NCI-H1436 (cell line): Measurements from ENCODE around the gene THSD4.

Experiments
- DNase-seq: peaks from one replicate; lab custom pipeline; 2025; lab: John Stamatoyannopoulos, UW

Gene THSD4

DNA sequence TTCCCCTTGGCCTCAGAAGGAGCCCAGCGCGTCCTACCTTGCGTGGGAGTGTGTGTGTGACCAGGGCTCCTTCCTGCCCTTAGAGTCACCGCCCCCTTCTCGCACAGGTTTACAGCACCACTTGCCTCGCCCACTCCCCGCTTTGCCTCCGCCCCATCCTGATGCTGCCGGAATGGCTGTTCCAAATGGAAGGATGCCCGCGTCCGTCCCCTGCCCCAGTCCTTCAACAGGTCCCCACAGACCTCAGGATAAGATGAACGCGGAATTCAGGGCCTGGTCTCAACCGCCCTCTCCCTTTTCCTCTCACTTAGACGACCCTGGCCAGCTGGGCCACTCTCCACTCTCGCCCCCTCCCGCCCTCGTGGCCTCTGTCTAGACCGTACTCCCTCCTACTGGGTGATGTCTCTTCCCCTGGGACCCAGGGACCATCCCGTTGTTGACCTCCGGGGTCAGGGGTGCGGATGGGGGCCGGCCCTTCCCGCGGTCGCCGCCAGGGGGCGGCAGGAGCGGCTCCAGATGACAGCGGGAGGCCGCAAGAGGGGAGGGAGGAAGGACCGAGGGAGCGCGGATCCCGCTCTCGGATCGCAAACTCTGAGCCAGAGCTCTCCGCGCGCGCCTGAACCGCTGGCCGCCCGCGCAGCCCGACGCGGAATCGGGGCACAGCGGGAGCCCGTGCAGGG, at the start of gene THSD4:
Gene THSD4, plus strand, starts transcription at position 585 of the 680 bp plus-strand sequence.
- peak; percentile 72 for DNase-seq

DNA sequence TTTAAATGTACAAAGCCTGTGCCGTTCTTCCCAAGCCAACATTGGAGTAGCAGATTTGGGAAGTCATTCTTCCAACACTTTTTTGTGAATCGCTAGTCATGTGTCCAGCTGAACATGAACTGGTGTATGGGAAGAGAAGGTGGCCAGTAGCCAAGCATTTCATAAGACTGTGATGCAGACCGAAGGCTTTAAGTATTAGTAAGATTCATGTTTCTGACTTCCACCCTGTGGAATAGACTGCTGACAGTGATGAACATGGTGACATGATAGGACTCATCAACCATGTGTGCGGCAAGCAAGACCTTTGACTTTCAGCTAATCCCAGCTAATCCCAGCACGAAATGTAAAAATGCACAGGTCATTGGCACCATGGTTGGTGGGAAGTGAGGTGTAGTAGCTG, 48.3 kb upstream of the THSD4 start:
- no peak for DNase-seq

DNA sequence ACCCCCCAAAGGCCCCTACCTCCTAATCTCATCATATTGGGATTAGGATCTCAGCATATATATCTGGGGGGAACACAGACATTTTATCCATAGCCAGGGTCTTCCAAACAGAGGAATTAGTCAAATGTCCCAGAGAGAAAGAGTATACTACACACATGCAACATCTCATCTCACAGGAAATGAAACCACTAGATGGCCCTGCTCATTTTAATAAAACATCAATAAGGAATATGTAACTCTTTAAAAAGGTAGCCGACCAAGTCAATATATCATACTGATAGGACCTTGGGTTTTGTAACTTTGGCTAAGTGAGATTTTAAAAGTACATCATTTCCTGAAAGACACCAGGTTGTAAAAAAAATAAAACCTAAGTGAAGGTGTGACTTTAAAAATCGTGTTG, 45.6 kb upstream of the THSD4 start:
- no peak for DNase-seq

DNA sequence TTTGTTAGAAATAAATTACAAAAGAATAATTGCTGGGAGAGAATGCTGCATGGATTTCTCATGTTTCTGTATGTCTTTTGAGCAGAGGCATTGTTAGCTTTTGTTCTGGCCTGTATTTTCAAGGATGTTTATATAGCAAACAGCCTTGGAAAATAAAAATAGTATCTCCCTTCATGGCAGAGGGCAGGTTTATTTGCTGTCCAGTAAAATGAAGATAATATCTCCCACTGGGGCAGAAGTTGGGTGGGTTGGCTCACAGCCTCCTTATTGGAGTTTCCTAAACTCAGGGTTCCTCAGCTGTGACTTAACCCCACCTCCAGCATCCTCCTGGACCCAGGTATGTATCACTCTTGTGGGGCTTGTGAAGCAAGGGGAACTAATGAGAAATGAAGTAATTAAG, 43.7 kb upstream of the THSD4 start:
- DNase-seq = no peak

DNA sequence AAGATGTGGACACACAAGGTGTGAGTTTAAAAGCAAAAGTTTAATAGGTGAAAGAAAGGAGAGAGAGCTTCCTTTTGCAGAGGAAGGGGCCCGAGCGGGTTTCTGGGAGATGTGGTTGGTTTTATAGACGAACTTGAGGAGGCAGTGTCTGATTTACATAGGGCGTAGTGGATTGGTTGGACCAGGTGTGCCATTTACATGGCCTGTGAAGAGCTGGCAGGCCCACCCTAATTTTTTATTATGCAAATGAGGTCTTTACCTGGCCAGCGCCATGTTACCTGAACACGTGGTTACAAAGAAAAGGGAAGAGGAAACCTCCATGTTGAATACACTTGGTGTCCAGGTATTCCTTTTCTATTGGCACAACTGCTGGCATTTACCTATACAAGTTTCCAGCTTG, 42.8 kb upstream of the THSD4 start:
- no peak for DNase-seq

DNA sequence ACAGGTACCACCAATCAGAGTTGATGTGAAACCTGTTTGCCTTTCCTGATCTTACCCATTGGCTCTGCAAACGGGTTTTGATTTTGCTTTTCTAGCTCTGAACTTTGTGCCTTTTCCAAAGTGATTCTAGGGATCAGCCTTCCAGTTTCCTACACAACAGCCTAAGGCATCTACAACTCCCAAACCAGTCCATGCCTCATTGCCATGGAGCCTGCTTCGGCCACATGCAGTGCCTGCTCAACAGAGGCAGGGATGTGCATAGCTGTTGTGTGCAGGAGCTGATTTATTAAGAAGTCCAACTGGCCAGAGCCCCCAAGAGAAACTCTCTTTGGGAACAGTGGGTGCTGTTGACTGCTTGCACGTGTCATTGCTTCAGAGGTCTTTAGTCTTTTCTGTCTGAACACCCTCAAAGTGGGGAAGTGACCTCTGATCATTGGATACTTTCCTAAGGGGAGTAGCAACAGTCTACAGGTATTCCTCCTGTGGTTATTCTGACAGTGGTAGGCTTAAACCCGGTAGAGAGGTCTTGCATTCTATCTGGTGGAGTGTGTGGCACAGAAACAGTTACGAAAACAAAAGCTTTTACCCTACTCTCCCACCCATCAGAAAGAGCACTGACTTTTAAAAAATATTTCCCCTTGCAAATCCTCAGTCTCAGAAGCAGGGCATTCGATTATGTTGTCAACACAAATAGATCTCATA, 36.6 kb upstream of the THSD4 start:
- DNase-seq = no peak

DNA sequence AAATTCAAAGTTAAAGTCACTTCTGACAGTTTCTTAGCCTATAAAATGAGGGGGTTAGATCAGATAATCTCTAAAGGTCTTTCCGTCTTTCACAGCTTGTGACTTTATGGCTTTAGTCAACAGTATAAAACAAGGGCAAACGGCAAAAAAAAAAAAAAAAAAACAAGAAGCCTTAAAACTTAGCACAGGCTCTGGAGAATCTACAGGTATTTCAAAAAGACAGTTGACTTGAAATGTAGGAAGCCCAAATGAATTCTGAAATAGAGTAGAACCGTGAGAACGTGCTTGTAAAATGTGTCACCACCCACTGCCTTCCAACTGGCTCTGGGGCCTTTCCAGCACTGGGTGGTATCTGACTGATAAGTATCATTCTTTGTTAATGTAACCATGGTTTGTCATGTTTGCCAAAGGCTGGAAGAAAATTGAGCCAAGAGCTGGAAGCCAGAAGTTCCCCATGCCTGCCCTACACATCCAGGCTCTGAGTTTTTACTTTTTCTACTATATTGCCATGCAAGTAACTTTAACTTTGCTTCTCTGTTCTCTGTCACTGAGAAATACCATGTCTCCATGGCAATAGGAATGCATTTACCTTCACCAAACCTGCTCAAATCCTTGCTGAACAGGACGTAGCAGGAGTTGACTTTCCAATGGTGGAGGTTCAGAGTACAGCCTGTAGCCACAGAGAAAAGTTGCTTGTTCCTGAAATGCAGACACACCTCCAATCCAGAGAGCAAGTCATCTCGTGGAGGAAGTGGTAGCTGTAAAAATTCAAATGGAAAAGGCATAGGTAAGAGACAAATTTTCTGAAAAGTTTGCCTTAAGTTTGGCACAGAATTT, 35.8 kb upstream of the THSD4 start:
- no peak for DNase-seq

DNA sequence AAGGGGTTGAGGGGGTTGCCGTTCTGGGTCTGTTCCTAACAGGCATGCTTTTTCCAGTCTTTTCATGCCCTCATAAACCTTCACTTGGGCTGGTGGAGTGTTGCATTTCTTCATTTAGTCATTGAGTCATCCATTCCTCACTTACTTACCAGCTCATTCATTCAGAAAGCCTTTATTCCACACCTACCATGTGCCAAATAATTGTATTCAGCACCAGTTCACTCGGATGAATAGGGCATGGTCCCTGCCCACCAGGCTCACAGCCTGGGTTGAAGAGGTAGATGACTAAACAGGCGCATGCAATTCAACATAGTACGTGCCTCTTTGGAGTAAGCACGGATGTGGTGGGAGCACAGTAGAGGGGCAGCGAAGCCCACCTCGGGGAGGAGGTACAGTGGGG, 35.1 kb upstream of the THSD4 start:
- DNase-seq = no peak

DNA sequence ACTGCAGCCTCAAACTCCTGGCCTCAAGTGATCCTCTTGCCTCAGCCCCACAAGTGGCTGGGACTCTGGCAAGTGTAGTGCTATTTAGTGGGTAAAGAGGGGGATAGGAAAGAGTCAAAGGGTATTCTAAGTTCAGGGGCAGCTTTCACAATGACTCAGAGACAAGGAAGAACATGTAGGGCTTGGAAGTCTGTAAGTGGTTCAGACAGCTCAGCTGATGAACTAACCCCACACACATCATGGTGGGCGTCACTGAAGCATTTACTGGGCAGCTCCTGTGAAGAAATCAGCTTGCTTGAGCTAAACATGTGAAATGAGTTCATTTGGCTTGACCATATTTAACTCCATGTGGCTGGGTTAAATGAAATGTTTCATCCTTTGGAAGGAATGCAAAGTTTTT, 34.6 kb upstream of the THSD4 start:
- DNase-seq = no peak

DNA sequence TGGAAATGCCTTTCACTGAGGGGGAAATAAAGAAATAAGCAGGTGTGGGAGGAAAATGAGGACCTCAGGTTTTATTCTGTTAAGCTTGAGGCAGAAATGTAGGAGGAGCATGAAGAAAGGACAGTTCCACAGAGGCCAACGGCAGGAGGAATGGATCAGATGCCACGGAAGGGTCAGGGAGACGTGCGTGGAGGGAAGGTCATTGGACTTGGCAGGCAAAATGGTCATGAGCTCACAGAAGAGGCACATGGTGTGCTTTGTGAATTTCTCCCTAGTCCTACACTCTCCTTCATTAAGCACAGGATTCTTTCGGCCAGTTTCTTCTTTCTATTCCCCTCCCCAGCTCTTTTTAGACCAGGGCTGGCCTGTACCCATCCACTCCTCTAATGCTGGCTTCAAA, 32.5 kb upstream of the THSD4 start:
- no peak for DNase-seq

DNA sequence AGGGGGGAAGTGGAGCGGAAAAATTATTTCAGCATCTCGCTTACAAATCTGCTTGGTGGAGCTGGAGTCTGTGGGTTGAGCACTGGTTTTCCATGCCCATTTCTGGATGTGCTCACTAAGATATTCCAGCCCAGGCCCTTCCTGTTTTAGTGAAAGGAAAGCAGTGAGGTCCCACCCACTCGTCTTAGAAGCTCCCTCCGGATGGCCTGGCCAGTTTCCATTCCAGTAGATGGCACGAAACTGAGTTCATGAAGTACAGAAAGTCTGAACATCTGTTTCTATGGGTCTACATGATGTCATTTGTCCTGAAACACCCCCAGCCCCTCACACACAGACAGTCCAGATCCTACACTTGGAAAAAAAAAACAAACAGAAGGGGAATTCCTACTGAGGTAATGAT, 31.9 kb upstream of the THSD4 start:
- no peak for DNase-seq

DNA sequence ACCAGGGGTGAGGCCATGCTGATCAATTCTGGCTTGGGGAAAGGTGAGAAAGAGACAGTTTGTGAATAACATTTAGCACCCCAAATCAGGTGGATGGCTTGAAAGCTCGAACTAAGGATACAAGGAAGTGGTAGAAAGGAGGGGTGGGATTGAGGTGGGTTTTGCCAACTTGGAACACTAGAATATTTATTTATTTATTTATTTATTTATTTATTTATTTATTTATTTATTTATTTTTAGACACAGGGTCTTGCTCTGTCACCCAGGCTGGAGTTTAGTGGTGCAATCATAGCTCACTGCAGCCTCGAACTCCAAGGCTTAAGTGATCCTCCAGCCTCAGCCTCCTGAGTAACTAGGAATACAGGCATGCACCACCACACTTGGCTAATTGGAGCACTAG, 31.0 kb upstream of the THSD4 start:
- no peak for DNase-seq

DNA sequence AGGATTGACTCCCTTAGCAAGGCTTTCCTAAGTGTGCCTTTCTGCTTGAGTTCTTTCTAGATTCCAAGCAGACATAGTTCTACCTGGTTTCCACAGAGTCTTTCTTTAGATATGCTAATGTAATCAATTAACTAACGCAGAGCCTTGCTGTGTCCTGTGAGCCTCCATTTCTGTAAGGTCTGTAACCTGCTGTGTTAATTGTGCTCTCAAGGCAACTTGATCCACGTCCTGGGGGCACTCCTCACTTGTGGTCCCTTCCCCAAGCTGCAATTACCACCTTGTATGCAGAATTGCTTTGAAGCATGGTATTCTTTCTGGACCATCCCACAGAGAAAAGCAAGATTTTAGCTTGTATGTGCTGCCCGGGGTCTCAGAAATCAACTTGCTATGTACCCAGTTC, 29.5 kb upstream of the THSD4 start:
- DNase-seq = no peak

DNA sequence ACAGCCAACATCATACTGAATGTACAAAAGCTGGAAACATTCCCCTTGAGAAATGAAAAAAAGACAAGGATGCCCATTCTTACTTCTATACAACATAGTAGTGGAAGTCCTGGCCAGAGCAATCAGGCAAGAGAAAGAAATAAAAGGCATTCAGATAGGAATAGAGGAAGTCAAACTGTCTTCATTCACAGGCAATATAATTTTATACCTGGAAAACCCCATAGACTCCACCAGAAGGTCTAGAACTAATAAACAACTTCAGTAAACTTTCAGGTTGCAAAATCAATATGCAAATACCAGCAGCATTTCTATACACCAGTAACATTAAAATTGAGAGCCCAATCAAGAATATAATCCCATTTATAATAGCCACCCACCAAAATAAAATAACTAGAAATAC, 27.1 kb upstream of the THSD4 start:
- no peak for DNase-seq

DNA sequence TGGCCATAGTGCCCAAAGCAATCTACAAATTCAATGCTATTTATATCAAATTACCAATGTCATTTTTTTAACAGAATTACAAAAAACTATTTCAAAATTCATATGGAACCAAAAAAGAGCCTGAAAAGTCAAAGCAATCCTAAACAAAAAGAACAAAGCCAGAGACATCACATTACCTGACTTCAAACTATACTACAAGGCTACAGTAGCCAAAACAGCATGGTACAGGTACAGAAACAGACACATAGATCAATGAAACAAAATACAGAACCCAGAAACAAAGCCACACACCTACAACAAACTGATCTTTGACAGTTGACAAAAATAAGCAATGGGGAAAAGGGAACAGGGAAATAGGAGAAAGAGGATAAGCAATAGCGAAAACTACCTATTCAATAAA, 26.6 kb upstream of the THSD4 start:
- DNase-seq = no peak

DNA sequence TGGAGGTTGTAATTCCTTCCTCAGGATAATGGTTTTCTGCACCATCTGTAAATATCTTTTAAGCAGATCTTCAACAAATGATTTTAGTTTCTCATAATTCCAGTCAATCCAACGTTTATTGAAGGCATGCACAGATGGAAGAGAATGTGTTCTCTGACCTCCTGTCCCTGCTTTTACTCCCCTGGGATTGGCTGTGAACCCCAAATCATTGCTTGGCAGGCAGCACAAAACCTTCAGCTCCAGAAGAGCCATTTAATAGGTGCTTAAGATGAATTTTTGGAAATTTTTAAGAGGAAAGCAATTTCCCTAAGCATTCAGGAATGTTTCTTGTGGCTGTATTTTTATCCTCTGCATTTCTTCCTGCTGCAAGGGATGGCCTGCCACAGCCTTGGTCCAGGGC, 25.5 kb upstream of the THSD4 start:
- DNase-seq = no peak

DNA sequence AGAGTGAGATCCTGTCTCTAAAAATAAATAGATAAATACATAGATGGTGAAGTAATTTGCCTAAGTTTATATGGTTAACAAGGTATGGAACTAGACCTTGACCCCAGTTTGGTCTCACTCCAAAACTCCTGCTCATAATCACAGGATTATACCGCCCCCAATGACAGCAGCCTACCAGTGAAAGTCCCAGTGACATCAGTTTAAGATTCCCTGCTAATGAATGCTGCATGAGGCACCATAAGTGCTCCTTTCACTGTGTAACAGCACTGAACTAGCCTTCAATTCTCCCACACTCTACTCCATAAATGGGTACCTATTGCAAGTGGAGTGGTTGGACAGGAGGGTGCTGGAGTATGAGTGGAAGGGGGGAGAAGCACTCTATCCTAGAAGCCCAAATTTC, 23.7 kb upstream of the THSD4 start:
- no peak for DNase-seq

DNA sequence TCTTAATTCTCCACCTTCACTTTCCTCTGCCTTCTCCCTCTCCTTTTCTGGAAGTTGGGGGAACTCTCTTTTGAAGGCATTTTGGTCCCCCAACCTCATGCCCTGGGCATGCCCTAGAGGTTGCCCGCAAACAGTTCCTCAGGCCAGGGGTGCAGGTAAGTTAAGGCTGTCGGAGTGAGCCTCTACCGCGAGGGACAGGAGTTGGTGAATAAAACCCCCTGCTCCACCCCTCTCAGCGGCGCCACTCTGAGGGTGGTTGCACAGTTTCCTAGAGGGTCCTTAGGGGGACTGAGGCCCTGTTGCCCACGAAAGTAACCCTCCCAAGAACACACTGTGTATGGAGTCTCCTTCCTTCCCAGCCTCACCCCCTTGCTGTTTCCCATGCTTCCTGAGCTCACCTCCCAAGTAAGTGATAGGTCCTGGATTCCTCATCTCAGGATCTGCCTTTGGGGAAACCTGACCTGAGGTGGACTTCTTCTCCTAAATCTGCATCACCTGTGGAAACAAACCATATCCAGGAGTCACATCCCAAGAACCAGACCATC, 23.1 kb upstream of the THSD4 start:
- no peak for DNase-seq

DNA sequence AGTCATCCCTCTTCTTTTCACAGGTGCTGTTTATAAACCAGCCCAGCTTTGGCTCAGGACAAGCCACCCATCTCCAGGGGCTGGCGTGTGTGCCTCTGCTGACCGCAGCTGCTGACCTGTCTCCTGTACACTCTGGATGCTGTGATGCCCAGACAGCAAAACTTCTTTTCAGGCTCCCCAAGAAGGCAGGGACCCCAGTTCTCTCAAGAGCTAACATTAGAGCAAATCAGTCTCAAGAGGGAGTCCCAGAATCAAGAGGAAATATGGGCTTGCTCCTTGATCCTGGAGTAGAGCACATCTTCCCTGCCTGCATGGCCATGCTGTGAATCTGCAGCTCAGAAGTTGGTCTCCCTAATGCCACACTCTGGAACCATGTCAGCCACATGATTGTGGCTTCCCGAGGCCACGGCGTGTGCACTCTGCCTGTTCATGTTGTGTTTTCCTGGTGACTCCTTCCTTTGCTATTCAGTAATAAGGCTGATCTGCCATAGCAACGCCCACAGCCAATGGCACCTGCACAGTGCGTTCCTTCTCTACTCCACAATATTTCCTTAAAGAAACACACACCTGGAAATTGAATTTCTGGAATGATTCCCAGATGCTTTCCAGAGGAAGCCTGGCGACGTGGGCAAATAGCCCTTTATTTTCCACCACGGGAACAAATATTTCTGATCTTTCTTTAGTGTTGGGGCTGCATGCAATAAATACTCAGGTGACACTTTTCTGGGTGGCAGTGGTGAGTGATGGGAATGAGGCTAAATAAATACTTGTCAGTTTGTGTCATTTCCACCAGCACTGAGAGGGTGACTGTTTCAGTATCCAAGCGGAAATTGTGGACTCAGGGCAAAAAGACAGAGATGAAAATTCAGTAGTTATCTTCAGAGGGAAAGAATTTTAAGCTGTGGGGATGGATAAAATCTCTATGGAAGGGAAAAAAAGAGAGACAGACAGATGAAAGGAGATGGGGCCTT, 21.9 kb upstream of the THSD4 start:
- DNase-seq = no peak

DNA sequence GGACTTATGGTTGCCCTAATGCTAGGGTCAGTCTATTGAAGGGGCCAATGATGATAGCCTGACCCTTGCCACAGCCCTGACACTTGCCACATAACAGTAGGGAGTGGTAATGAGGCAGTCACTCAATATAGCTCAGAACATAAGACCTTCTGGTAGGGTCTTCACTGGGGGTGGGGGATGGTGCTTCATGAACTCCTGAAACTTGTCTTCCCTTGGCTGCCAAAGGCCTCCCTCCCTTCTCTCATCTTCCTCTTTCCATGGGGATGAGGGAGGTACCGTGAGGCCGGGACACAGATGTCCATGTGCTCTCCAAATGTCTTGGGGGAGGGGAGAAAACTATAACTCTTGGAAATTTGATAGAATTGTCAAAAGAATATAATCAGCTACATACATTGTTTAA, 21.1 kb upstream of the THSD4 start:
- DNase-seq = no peak

DNA sequence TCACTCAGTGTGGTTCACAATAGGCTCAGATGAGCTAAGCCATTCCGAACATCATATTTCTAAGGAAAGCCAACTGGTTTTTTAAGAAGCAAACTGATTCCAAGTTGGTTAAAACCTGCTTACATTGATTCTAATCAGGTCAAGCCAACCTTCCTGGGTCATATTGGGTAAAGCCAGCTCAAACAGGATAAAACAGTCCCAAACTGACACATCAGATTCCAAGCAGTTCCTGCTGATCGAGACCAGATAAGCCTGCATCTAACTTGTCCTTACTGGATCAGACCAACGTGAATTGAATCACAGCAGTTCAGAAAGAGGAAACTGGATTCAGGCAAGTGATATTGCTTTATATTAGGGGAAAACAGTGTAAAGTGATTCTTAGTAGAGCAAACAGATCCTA, 18.6 kb upstream of the THSD4 start:
- no peak for DNase-seq

DNA sequence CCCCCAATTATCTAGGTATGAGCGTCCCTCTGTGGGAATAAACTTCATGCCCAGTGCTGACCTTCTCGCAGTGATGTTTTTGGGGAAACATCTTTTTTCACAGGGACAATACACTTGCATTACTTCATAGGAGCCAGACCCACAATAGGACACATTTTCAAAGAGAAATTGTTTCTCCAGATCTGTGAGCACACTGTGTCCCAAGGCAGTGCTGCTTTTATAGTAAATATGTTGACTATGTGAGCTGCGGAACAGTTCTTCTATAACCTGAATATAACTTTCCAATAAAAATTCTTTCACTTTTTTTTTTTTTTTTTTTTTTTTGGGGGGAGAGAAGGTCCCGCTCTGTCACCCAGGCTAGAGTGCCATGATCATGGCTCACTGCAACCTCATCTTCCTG, 17.4 kb upstream of the THSD4 start:
- DNase-seq = no peak
